HG03571 (cell line): ENCODE results near the gene GMPR2.
"Not testable (repeated sequence)": the region's sequence is repeated elsewhere in the genome, so short reads cannot be mapped to it uniquely, and the experiment has no call there.

Source experiments
- ATAC-seq: cut with Tn5 transposase; IDR thresholded peaks from one replicate; pipeline ENCODE4 v1.9.1; 2021; ENCODE audit not compliant: unreplicated experiment

Gene GMPR2

DNA sequence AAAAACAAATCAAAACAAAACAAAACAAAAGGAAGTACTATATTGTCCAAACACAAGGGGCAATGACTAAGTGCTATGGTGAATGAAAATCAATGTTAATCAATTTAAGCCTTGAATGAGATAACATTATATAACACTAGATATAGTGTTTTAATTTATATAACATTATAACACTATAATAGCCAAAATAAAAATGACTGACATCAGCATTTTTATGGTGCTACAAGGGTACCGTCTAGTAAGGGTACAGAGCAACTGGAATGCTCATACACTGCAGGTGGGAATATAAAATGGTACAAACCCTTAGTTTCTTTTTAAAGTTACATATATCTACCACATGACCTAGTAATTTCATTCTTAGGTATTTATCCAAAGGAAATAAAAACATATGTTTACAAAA is 6.3 kb upstream of the GMPR2 start:
- no peak for ATAC-seq

- no peak for ATAC-seq
Observed at GRCh38 chr14:24228902-24229301, 3.8 kb upstream of the GMPR2 start.

DNA sequence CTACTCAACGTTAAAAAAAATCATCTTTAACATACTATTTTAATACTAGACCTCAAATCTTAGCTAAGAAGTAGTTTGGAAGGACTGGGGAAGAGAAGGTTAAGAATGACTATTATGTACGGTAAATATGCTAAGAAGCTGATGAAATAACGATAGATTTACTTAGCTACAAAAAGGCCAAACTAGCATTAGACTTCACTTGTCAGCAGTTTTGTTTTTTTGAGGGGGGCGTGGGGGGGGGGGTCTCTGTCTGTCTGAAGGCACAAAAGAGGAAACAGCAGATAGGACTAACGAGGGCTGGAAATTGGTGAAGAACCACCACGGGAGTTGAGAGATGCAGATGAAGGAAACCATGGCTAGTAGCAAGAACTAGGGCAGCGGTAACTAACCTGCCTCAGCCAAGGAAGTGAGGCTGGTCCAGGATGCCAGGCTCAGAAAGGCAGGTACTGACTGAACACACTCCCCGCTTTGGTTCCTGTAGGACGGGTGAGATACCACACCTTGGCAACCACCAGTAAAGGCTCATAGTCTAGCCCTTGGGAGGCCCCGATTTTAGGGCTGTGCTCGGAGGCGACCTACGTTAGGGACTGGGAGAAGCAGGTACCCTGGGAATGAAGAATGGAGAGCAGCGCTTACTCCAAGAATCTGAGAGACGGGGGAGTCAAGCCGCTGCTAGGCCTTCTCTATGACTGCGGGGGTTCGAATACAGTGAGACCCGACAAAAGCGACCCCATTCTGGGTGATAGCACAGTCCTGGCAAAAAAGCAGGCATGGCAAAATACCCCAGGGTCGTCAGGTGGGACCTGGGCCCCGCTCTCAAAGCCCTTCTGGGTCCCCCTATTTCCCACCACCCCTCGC is 1.2 kb upstream of the GMPR2 start:
- no peak for ATAC-seq

GRCh38 chr14:24232121-24232644 is 546 bp upstream of the GMPR2 start, which contains the start of gene NEDD8:
NEDD8 (minus strand) TSS chr14:24232367; CDS start chr14:24232267, 100 bp downstream.
- ATAC-seq, result peak; percentile 57

GRCh38 chr14:24233538-24233866 is 773 bp downstream of the GMPR2 start:
- ATAC-seq, result no peak

- ATAC-seq, result no peak
Observed at GRCh38 chr14:24234095-24235005, 1.6 kb downstream of the GMPR2 start.

DNA sequence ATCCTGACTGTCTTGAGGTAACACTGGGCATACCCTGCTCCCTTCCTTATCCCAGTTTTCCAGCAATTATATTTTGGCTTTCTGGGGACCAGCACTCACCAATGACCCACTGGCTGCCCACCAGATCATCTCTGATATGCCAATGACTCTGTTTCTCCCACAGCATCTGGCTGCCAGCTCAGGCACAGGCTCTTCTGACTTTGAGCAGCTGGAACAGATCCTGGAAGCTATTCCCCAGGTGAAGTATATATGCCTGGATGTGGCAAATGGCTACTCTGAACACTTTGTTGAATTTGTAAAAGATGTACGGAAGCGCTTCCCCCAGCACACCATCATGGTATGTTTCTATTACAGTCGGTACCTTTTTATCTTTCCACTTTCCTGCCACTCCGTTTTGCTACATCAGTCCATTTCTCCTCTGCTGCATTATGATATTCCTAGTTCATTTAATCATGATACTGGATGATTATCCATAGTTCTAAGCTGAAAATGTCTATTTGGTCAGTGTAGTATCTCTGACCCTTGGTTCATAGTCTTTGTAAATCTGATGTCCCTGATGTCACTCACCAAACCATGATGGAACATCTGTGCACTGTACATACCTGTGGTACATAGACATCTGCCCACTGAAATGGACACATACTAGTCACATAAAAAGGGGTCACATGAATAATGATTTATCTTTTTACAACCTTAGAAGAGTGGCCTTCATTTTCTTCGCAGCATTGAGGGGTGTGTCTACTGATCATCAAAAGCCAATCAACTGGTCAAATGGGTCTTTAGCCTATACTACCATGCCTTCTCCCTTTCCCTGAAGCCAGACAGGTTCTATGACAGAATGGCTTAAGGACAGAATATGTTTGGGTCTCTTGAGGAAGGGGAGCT is 3.3 kb downstream of the GMPR2 start:
- no peak for ATAC-seq

DNA sequence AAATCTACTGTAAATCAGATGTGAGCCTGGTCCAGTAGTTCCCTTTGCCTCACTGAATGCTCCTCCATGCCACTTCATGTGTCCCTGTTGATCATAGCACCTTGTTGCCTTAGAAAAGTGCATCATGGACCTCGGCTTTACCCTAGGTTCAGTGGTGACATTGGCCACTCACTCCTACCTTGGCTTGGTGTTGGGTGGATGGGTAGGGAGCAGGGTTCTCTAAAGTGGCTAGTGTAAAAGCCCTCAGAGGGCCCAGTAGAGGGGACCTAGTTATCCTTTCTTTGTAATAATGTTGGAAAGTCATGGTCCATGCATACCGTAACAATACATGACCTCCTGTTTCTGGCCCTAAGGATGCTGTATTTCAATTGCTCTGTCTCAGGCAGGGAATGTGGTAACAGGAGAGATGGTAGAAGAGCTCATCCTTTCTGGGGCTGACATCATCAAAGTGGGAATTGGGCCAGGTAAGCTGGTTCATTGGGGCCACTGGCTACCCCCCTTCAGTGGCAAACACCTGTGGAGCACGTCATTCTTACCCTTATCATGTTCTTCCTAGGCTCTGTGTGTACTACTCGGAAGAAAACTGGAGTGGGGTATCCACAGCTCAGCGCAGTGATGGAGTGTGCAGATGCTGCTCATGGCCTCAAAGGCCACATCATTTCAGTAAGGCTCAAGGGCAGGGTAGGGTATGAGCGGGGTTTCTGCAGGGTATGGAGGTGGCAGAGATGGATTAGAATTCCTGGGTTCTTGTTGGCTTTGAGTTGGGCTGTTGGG is 4.1 kb downstream of the GMPR2 start:
- ATAC-seq, result no peak

GRCh38 chr14:24237463-24237955 is 4.8 kb downstream of the GMPR2 start:
- ATAC-seq, result no peak

DNA sequence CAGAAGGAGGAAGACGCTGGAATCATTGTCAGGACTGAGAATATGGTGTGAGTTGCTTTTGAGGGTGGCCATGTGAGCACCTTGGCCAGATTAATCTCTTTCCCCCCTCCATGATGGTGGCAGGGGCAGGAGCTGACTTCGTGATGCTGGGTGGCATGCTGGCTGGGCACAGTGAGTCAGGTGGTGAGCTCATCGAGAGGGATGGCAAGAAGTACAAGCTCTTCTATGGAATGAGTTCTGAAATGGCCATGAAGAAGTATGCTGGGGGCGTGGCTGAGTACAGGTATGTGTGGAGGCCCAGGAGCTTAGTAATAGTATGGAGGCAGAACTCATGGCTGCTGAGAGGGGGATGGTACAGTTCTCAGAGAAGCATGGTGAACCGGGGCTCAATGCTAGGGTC is 5.4 kb downstream of the GMPR2 start:
- no peak for ATAC-seq

- no peak for ATAC-seq
Observed at GRCh38 chr14:24238527-24239037, 5.9 kb downstream of the GMPR2 start.

GRCh38 chr14:24240110-24240918 is 7.6 kb downstream of the GMPR2 start:
- ATAC-seq, result no peak

DNA sequence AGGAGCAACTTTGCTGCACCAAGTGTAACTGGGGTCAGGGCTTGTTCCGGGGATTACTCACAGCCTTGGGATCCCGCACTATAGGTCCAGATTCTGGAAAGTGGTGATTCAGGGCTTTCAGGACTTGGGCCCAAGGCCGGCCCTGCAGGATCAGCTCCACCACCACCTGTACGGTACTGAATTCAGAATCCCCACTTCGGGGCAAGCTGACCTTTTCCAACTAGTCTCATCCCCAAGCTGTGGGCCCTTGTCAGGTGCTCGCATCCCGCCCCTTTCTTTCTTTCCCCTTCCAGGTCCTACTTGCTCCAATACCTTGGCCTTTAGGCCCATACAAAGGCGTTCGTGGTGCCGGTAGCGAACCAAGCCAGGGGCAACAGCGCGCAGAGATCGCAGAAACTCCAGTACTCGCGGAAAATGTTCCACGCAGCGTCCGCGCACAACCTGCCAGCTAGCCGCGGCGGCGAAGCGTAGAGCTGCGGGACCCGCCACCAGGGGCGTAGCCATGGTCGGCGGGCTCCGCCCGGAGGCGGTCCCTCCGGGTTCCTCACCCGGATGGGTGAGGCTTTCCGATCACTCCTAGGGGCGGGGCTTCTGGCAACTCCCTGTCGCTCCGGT is 9.2 kb downstream of the GMPR2 start:
- ATAC-seq, result peak; percentile 70

DNA sequence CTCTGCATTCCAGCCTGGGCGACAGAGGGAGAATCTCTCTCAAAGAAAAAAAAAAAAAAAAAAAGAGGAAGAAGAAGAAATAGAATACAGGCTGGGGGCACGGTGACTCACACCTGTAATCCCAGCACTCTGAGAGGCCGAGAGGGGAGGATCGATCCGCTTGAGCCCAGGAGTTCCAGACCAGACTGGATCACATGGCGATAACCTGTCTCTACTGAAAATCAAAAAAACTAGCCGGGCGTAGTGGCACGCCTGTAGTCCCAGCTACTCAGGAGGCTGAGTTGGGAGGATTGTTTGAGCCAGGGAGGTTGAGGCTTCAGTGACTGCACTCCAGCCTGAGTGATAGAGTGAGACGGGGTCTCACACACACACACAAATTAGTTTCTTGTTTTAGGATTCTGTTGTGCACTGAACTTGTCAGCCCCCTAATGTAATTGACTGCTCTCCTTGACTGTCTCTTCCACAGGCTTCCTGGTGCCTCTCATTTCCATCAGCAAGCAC is 10.7 kb downstream of the GMPR2 start:
- ATAC-seq, result no peak

DNA sequence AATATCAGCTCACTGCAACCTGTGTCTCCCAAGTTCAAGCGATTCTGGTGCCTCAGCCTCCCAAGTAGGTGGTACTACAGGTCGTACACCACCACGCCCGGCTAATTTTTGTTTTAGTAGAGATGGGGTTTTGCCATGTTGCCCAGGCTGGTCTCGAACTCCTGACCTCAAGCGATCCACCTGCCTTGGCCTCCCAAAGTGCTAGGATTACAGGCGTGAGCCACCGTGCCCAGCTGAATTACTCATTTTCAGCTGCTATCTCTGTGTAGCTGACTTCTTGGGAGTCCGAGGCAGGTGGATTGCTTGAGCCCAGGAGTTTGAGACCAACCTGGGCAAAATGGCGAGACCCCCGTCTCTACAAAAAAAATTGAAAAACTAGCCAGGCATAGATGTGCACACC is 12.6 kb downstream of the GMPR2 start:
- ATAC-seq, result not testable (repeated sequence)

DNA sequence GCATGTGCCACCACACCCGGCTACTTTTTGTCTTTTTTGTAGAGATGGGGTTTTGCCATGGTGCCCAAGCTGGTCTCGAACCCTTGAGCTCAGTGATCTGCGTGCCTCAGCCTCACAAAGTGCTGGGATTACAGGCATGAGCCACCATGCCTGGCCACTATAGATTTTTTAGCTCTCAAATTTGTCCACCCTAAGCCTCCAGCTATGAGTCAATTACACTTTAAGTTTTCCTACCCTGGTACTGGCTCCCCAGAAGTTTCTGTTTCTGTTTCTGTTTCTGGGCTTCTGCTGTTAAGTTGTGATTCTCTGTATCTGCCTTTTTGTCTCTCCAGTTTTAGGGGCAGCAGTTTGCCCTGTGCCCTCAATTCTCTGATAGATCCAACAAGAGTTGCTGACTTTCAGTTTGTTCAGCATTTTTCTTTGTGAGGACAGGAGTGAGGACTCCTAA is 14.1 kb downstream of the GMPR2 start:
- ATAC-seq, result no peak

DNA sequence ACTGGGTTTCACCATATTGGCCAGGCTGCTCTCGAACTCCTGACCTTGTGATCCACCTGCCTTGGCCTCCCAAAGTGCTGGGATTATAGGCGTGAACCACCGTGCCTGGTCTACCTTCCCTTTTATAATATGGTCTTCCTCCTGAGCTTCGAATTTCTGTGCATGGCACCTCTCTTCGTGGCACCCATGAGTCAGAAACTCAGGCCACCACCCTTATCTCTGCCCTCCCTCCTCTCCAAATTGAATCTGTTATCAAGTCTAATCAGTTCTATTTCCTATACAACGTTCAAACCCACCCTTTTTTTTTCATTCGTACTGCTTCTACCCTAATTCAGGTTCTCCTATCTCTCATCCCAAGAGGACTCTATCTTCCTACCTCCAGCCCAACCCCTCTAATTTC is 14.7 kb downstream of the GMPR2 start:
- ATAC-seq, result no peak
